Keratinocyte (primary cell): ENCODE measurements around the gene PMEPA1. TPM values are rescaled to one million over a fixed set of nuclear protein-coding genes. Genes with fewer than 3 reads are reported as not detected.

Experiments
- DNase-seq: peaks from one replicate; pipeline ENCODE4 v3.0.0-alpha.2; 2011; ENCODE audit warnings: low read depth, missing footprints, low spot score
- FAIRE-seq: peaks from 2 replicates; lab custom pipeline; 2011; peaks lifted over from hg19 to GRCh38; lab: Jason Lieb, UNC
- H2AFZ ChIP-seq: 2 replicates; pipeline ENCODE4 v1.6.0; 2012; ENCODE audit warnings: low read length, control low read depth, inconsistent platforms; ENCODE audit not compliant: control insufficient read depth
- H3K27ac ChIP-seq: 2 replicates; pipeline ENCODE4 v1.5.1; 2011; ENCODE audit warnings: low read length; ENCODE audit not compliant: control insufficient read depth, insufficient read depth
- H3K27me3 ChIP-seq: 3 replicates; pipeline ENCODE4 v1.6.0; 2011; ENCODE audit warnings: low read length; ENCODE audit not compliant: control insufficient read depth, insufficient read depth; ENCODE audit errors: extremely low read depth
- H3K36me3 ChIP-seq, 2 experiments: 2 replicates in 1 of 2; 3 replicates in 1 of 2; pipeline ENCODE4 v1.5.1; 2011; ENCODE audit warnings: low read length in 2 of 2, mild to moderate bottlenecking in 1 of 2; ENCODE audit not compliant: control insufficient read depth in 2 of 2, insufficient read depth in 2 of 2; ENCODE audit errors: extremely low read depth in 1 of 2
- H3K4me1 ChIP-seq: 3 replicates; pipeline ENCODE4 v1.5.1; 2011; ENCODE audit warnings: low read length; ENCODE audit not compliant: control insufficient read depth, insufficient read depth; ENCODE audit errors: extremely low read depth
- H3K4me2 ChIP-seq: 3 replicates; pipeline ENCODE4 v1.6.0; 2011; ENCODE audit warnings: low read depth, low read length; ENCODE audit not compliant: control insufficient read depth, insufficient read depth; ENCODE audit errors: extremely low read depth
- H3K4me3 ChIP-seq, 3 experiments: fragments of 200-600 bp in 1 of 3; sonication (generic) in 1 of 3; 2 replicates in 2 of 3; 3 replicates in 1 of 3; pipeline ENCODE4 v1.5.1; 2011 to 2016; ENCODE audit warnings: low read length in 3 of 3, mild to moderate bottlenecking in 3 of 3, control low read depth in 2 of 3, inconsistent platforms in 1 of 3, low read depth in 1 of 3, mixed read lengths in 1 of 3, mixed run types in 1 of 3, moderate library complexity in 1 of 3; ENCODE audit not compliant: control insufficient read depth in 2 of 3, insufficient read depth in 2 of 3; ENCODE audit errors: extremely low read depth in 1 of 3
- H3K79me2 ChIP-seq: 2 replicates; pipeline ENCODE4 v1.6.0; 2012; ENCODE audit warnings: low read length; ENCODE audit not compliant: control insufficient read depth, insufficient read depth
- H3K9ac ChIP-seq: 3 replicates; pipeline ENCODE4 v1.6.0; 2011; ENCODE audit warnings: low read length; ENCODE audit not compliant: control insufficient read depth, insufficient read depth; ENCODE audit errors: extremely low read depth
- H3K9me1 ChIP-seq: 3 replicates; pipeline ENCODE4 v1.6.0; 2011; ENCODE audit warnings: low read length; ENCODE audit not compliant: control insufficient read depth, insufficient read depth; ENCODE audit errors: extremely low read depth
- H3K9me3 ChIP-seq: 2 replicates; pipeline ENCODE4 v1.5.1; 2012; ENCODE audit warnings: low read depth, low read length; ENCODE audit not compliant: control insufficient read depth
- H4K20me1 ChIP-seq: 3 replicates; pipeline ENCODE4 v1.6.0; 2011; ENCODE audit warnings: low read length; ENCODE audit not compliant: control insufficient read depth, insufficient read depth; ENCODE audit errors: extremely low read depth
- CTCF ChIP-seq, 3 experiments: IDR thresholded peaks in 1 of 3; conservative IDR thresholded peaks in 1 of 3; optimal IDR thresholded peaks in 1 of 3; 2 replicates in 2 of 3; 3 replicates in 1 of 3; pipeline versions ENCODE3 to v1.5.1; 2011; ENCODE audit warnings: low read length in 3 of 3, mild to moderate bottlenecking in 3 of 3, moderate library complexity in 2 of 3, control low read depth in 1 of 3, inconsistent platforms in 1 of 3; ENCODE audit not compliant: insufficient read depth in 2 of 3; ENCODE audit errors: extremely low read depth in 1 of 3
- EZH2 ChIP-seq: IDR thresholded peaks from one replicate; pipeline ENCODE4 v1.6.1; 2012; ENCODE audit warnings: inconsistent platforms, mild to moderate bottlenecking, low read length, moderate library complexity
- dilution Hi-C: fragments of 300-500 bp; cut with MboI; formaldehyde crosslinking; loops from one replicate; pipeline ENCODE4 v1.7.0; 2020; ENCODE audit warnings: low sequenced_read_pairs; ENCODE audit not compliant: extremely low pct_ligation_motif_present
- polyA plus RNA-seq, 5 experiments: library from polyadenylated mRNA; depleted of rRNA in 3 of 5; stranded (reverse) in 3 of 5; stranded (forward) in 1 of 5; unstranded in 1 of 5; fragments of >200 nt; gene quantifications; 1 replicate in 1 of 5; 2 replicates in 3 of 5; 3 replicates in 1 of 5; pipeline versions ENCODE4 v1.2.1 to v1.2.3, GENCODE V29; 2011 to 2012; ENCODE audit warnings: missing spikeins in 2 of 5, low read depth in 1 of 5, low replicate concordance in 1 of 5

PMEPA1 gene
- polyA plus RNA-seq, 1 donor (not counting 4 experiments of a cell fraction or from before 2014, with no cell fraction given) = 29.0 TPM

DNA sequence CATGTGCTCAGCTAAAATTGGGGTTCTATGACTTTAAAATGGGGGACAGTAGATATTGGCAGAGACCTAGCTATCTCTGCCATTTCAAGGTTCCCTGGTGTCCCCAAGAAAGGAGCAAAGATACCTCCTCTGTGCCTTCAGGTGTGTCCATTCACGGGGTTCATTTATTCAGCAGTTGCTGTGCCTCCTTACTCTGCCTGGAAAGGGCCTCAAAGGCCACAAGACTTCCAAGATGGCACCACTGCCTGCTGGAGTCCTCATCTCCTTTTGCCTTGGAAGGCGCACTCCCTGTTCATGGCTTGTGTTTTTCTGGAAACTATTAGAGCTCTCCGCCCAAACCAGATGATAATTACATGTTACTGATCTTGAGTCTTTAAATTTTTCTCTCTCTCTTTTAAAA, 85.7 kb downstream of the PMEPA1 start:
- Histone ChIP-seq H3K36me3 (no peaks in the 10 kb centered on the region), H3K4me1 (peaks cover 22% of the 10 kb centered on the region), H2AFZ (no peak overlapping the region), H3K27me3 (peaks cover under 1% of the 10 kb centered on the region), H3K4me2 (no peak overlapping the region), H3K79me2 (no peaks in the 10 kb centered on the region), H4K20me1 (no peaks in the 10 kb centered on the region), H3K9me1 (no peaks in the 10 kb centered on the region), H3K4me3 (no peak overlapping the region), H3K27ac (no peak overlapping the region), H3K9ac (no peak overlapping the region), H3K9me3 (peaks cover 2% of the 10 kb centered on the region)
- FAIRE-seq (no peak), DNase-seq (no peak)
- TF ChIP-seq EZH2 (no peak), CTCF (optimal IDR thresholded peaks at IDR 0.05 in 1 of 3, IDR thresholded peaks at IDR 0.05 in 1 of 3, conservative IDR thresholded peaks at IDR 0.05 in 1 of 3; ENCODE audit: extremely low read depth in 1 of 3, insufficient read depth in 2 of 3, low read length in 3 of 3) (no peak)
- dilution Hi-C loops = loop anchor here (25.0 kb wide), 1 partner anchor 563 kb away; no protein-coding TSS in a partner anchor

DNA sequence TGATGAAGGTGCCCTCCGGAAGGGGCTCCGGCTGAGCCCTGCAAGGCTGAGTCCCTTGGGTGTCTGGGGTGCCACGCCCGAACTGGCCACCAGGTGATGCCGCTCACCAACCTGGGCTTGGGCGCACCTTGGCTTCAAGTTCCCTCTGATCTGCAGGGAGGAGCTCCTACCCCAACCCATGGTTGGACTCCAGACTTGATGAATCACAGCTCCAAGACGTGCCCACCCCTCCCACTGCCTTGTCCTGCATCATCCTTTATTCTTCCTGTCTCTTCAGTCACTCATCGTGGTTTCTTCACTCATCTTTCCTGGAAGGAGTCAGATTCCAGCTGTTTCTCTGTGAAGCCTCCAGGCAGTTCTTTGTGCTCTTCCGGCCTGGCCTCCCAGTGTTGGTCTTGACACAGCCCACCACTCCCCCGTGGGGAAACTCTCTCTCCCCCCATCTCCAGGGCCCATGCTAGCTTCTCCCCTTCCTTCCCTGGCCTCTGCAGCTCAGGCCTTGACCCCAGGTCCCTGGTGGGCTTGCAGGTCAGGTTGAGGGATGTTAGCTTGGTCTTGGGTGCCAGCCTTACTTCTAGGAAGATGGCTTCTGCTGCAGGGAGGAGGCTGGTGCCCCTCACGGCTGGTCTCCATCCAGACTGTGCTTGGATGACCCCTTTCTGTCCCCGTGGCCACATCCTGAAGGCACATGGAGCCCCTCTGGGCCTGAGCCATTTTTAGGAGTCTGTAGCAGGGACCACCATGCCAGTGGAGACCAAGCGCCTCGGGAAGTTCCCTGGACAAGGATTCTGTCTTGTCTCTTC, 87.0 kb downstream of the PMEPA1 start:
- Histone ChIP-seq H3K27me3 (peaks cover 5% of the 10 kb centered on the region), H3K9me1 (no peaks in the 10 kb centered on the region), H3K4me1 (peaks cover 29% of the 10 kb centered on the region), H3K79me2 (no peaks in the 10 kb centered on the region), H3K27ac (no peak overlapping the region), H3K36me3 (no peaks in the 10 kb centered on the region), H3K9me3 (peaks cover 2% of the 10 kb centered on the region), H2AFZ (no peak overlapping the region), H4K20me1 (no peaks in the 10 kb centered on the region), H3K4me2 (peak overlapping the region; percentile 78), H3K4me3 (peak overlapping the region in 1 of 3 experiments; percentile 40), H3K9ac (no peak overlapping the region)
- TF ChIP-seq CTCF (optimal IDR thresholded peaks at IDR 0.05 in 1 of 3, IDR thresholded peaks at IDR 0.05 in 1 of 3, conservative IDR thresholded peaks at IDR 0.05 in 1 of 3; ENCODE audit: extremely low read depth in 1 of 3, insufficient read depth in 2 of 3, low read length in 3 of 3) (peak; percentile 98 to 99 (median 98)), EZH2 (no peak)
- dilution Hi-C loops = loop anchor here (25.0 kb wide), 1 partner anchor 565 kb away; no protein-coding TSS in a partner anchor
- FAIRE-seq (peak; percentile 99), DNase-seq (peak; percentile 99)
